Measurements from ENCODE around the gene ACY1. TPM values are rescaled to one million over a fixed set of nuclear protein-coding genes. Genes with fewer than 3 reads are reported as not detected.

ACY1 gene
- total RNA-seq, 1 experiment from 2014 or later = 62.6 TPM

DNA sequence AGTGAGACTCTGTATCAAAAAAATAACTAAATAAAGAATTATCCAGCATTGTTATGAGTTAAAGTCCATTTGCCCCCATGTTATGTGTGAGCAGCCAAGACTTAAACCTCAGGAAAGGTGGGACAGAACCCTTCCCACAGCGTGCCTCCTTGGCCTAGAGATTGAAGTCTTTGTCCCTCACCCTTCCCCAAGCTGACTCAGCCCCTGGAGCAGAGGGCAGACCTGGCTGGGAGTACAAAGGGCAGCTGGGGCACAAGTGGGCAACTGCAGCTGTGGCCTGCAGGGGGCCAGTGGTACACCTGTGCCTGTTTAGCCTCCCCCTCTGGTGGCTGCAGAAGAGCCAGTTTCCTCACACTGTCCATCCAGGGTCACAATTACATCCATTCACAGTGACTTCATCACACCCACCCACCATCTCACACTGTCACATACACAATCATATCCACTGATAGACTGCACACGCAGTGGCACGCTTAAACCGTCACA is 940 bp upstream of the ACY1 start:
- no peaks in the 10 kb centered on the region for H3K79me2 ChIP-seq (ENCODE audit: insufficient read depth, low read length)
- no peak overlapping the region for H3T11ph ChIP-seq (ENCODE audit: low read length)
- no peak overlapping the region for H4K91ac ChIP-seq (ENCODE audit: insufficient read length, low read depth, low read length)
- no peaks in the 10 kb centered on the region for H3K9me3 ChIP-seq (ENCODE audit: control insufficient read depth, low read depth, low read length)
- peaks cover 7% of the 10 kb centered on the region for H3K27me3 Mint-ChIP-seq (ENCODE audit: low read depth)
- no peak overlapping the region for H2BK5ac ChIP-seq (ENCODE audit: insufficient read length, low read length)
- peak overlapping the region; percentile 68 to 88 for H3K4me3 Mint-ChIP-seq
- no peak overlapping the region for H3K23ac ChIP-seq (ENCODE audit: insufficient read length, low read depth, low read length)
- DNase-seq = peak; percentile 86
- no peak overlapping the region for H2AK5ac ChIP-seq (ENCODE audit: insufficient read length, low read length)
- no peak overlapping the region for H2AFZ ChIP-seq (ENCODE audit: low read length)
- peaks cover 3% of the 10 kb centered on the region; the same call in 1 of the 2 replicates for H3K4me1 ChIP-seq (ENCODE audit: insufficient read depth, low read length)
- H3K18ac ChIP-seq (ENCODE audit: insufficient read length, low read depth, low read length) = no peak overlapping the region
- no peak overlapping the region for H2BK20ac ChIP-seq (ENCODE audit: low read depth, low read length, poor library complexity, severe bottlenecking)
- no peaks in the 10 kb centered on the region for H3K79me1 ChIP-seq (ENCODE audit: insufficient read depth, low read depth, low read length, poor library complexity, severe bottlenecking)
- H4K8ac ChIP-seq (replicated peaks; ENCODE audit: insufficient read length, low read depth, low read length) = no peak overlapping the region
- H2BK120ac ChIP-seq (ENCODE audit: low read depth, low read length, poor library complexity, severe bottlenecking) = no peak overlapping the region
- WGBS (ENCODE audit: extremely low coverage, insufficient read length, low lambda C conversion rate) = no CpG with 5 or more reads among the region's 4 CpGs
- no peak overlapping the region for H2BK15ac ChIP-seq (ENCODE audit: low read depth, low read length)
- H3K56ac ChIP-seq (ENCODE audit: insufficient read length, low read depth, low read length) = no peak overlapping the region
- H3K4ac ChIP-seq (ENCODE audit: low read depth, low read length) = no peak overlapping the region
- H3K14ac ChIP-seq (ENCODE audit: insufficient read depth, low read length) = no peak overlapping the region
- H3K23me2 ChIP-seq (ENCODE audit: insufficient read length, low read depth, low read length, poor library complexity, severe bottlenecking) = peaks cover 6% of the 10 kb centered on the region
- H3K36me3 Mint-ChIP-seq (ENCODE audit: insufficient read depth in 1 of 3, low read depth in 3 of 3) = peaks cover 0 to 2% (median under 1%) of the 10 kb centered on the region in 3 experiments; a peak in 4 of 7 replicates
- H3K27me3 ChIP-seq (ENCODE audit: insufficient read depth, low read length) = no peaks in the 10 kb centered on the region
- peak overlapping the region; percentile 49 to 79 (median 62); a peak in 6 of 7 replicates for H3K27ac Mint-ChIP-seq
- H3K9ac ChIP-seq (ENCODE audit: extremely low read depth, insufficient read length, low read length) = no peak overlapping the region
- H4K5ac ChIP-seq (ENCODE audit: insufficient read length, low read depth, low read length) = no peak overlapping the region
- no peak overlapping the region for H2BK12ac ChIP-seq (ENCODE audit: insufficient read length, low read depth, low read length)
- peaks cover 11 to 22% of the 10 kb centered on the region in 2 experiments for H3K4me1 Mint-ChIP-seq
- H3K4me2 ChIP-seq (ENCODE audit: insufficient read depth, insufficient read length, low read length) = peak overlapping the region; percentile 86
- no peak overlapping the region for H3K27ac ChIP-seq (ENCODE audit: insufficient read length, low read depth, low read length)
- peaks cover 3% of the 10 kb centered on the region for H4K20me1 ChIP-seq (ENCODE audit: control insufficient read depth, insufficient read depth, insufficient read length)
- TF ChIP-seq, protein P1, sequence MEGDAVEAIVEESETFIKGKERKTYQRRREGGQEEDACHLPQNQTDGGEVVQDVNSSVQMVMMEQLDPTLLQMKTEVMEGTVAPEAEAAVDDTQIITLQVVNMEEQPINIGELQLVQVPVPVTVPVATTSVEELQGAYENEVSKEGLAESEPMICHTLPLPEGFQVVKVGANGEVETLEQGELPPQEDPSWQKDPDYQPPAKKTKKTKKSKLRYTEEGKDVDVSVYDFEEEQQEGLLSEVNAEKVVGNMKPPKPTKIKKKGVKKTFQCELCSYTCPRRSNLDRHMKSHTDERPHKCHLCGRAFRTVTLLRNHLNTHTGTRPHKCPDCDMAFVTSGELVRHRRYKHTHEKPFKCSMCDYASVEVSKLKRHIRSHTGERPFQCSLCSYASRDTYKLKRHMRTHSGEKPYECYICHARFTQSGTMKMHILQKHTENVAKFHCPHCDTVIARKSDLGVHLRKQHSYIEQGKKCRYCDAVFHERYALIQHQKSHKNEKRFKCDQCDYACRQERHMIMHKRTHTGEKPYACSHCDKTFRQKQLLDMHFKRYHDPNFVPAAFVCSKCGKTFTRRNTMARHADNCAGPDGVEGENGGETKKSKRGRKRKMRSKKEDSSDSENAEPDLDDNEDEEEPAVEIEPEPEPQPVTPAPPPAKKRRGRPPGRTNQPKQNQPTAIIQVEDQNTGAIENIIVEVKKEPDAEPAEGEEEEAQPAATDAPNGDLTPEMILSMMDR (conservative IDR thresholded peaks at IDR 0.05) = peak; percentile 82
- peaks cover 0 to 2% of the 10 kb centered on the region in 2 experiments; a peak in 2 of 5 replicates for H3K9me3 Mint-ChIP-seq

Measured in H9 (cell line).